ENCODE data around the gene ALKBH5.

- TF ChIP-seq CTCF (IDR thresholded peaks at IDR 0.05; ENCODE audit: poor library complexity): no peak
- no peak for TF ChIP-seq EZH2 (IDR thresholded peaks at IDR 0.05; ENCODE audit: borderline replicate concordance)
- TF ChIP-seq EZH2phosphoT487 (IDR thresholded peaks at IDR 0.05; ENCODE audit: low read depth, severe bottlenecking, unreplicated experiment): no peak
Observed at GRCh38 chr17:18145811-18146210, 37.8 kb upstream of the ALKBH5 start.
